GM23338 (cell line): ENCODE results near the gene TMEM273.

Source experiments
- EZH2 ChIP-seq: fragments of 200-600 bp; sonication (generic); IDR thresholded peaks from one replicate; pipeline ENCODE4 v1.8.0; 2017; ENCODE audit warnings: antibody characterized with exemption, mild to moderate bottlenecking, low read depth; ENCODE audit not compliant: unreplicated experiment
- TF ChIP-seq, protein P1 (sequence below), 2 experiments: fragments of 200-600 bp in 1 of 2; sonication (generic) in 1 of 2; conservative IDR thresholded peaks; 2 replicates each; pipeline versions ENCODE4 v1.5.1 to v1.6.1; 2016 to 2017; ENCODE audit warnings: antibody characterized with exemption in 2 of 2, low read depth in 2 of 2, mild to moderate bottlenecking in 2 of 2, moderate library complexity in 1 of 2

DNA sequence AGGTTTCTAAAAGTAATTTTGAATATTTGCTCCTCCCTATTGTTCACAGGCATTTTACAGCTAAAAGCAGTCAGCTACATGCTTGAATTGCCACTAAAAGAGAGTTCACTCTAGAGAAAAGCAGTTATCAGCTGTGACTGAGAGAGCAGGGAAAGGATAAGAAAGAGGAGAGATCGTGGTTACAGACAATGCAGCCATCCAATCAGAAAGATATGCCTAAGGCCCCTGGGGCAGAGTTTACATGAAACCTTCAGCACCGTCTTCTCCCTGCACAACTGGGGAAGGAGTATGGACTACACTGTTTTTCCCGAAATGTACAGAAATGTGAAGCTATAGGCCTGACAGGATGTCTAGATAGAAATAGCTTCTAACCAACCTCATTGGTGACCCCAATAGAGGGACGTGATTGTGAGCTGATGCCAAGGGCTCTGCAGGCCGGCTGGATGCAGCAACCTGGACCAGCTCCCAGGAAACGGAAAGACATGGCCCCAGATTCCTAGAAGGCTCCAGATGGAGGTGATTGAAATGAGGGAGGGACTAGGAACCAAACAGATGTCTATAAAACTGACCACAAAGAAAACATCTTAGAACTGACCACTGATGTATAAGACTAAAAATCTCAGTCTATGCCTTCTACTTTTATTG is 69.6 kb downstream of the TMEM273 start:
- TF ChIP-seq, protein P1, sequence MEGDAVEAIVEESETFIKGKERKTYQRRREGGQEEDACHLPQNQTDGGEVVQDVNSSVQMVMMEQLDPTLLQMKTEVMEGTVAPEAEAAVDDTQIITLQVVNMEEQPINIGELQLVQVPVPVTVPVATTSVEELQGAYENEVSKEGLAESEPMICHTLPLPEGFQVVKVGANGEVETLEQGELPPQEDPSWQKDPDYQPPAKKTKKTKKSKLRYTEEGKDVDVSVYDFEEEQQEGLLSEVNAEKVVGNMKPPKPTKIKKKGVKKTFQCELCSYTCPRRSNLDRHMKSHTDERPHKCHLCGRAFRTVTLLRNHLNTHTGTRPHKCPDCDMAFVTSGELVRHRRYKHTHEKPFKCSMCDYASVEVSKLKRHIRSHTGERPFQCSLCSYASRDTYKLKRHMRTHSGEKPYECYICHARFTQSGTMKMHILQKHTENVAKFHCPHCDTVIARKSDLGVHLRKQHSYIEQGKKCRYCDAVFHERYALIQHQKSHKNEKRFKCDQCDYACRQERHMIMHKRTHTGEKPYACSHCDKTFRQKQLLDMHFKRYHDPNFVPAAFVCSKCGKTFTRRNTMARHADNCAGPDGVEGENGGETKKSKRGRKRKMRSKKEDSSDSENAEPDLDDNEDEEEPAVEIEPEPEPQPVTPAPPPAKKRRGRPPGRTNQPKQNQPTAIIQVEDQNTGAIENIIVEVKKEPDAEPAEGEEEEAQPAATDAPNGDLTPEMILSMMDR (conservative IDR thresholded peaks at IDR 0.05; ENCODE audit: low read depth in 2 of 2), result no peak
- no peak for TF ChIP-seq EZH2
